Brain microvascular endothelial cell (primary cell): Measurements from ENCODE around the gene ABHD12.

Experiments
- DNase-seq: peaks from one replicate; pipeline ENCODE4 v3.0.0-alpha.2; 2020
- H3K27ac ChIP-seq: fragments of 250-450 bp; sonication (Bioruptor Pico); 2 replicates; pipeline ENCODE4 v1.5.1; 2020; ENCODE audit warnings: mild to moderate bottlenecking, moderate library complexity
- H3K27me3 ChIP-seq: fragments of 250-450 bp; sonication (Bioruptor Pico); replicated peaks from 2 replicates; pipeline ENCODE4 v1.5.1; 2020; ENCODE audit warnings: mild to moderate bottlenecking
- H3K36me3 ChIP-seq: fragments of 250-450 bp; sonication (Bioruptor Pico); replicated peaks from 2 replicates; pipeline ENCODE4 v1.5.1; 2020; ENCODE audit warnings: mild to moderate bottlenecking
- H3K4me3 ChIP-seq: 2 replicates; pipeline ENCODE4 v1.5.1; 2011; ENCODE audit warnings: low read depth, mild to moderate bottlenecking, control low read depth, low read length, moderate library complexity
- CTCF ChIP-seq: IDR thresholded peaks from 2 replicates; pipeline ENCODE4 v1.5.1; 2011; ENCODE audit warnings: low read depth, mild to moderate bottlenecking, moderate library complexity, low read length, control low read depth, inconsistent platforms; ENCODE audit errors: missing control alignments
- in situ Hi-C: cut with HindIII; loops from 2 replicates; pipeline ENCODE4 v1.10.0; 2017; ENCODE audit warnings: low sequenced_read_pairs, low pct_ligation_motif_present

The ABHD12 gene

GRCh38 chr20:25380945-25381614, 9.6 kb downstream of the ABHD12 start:
- no peak for TF ChIP-seq CTCF
- no peaks in the 10 kb centered on the region for H3K36me3 ChIP-seq
- DNase-seq = no peak
- H3K4me3 ChIP-seq = no peak overlapping the region
- H3K27me3 ChIP-seq = no peaks in the 10 kb centered on the region
- in situ Hi-C loops = no loop called here
- no peak overlapping the region for H3K27ac ChIP-seq

- no peaks in the 10 kb centered on the region for H3K27me3 ChIP-seq
- no peaks in the 10 kb centered on the region for H3K36me3 ChIP-seq
- no peak for TF ChIP-seq CTCF
- in situ Hi-C loops = no loop called here
- no peak overlapping the region for H3K4me3 ChIP-seq
- H3K27ac ChIP-seq = no peak overlapping the region
- DNase-seq = no peak
Observed at GRCh38 chr20:25378884-25379733, 11.5 kb downstream of the ABHD12 start.

GRCh38 chr20:25378189-25378883, 12.3 kb downstream of the ABHD12 start:
- DNase-seq = no peak
- Histone ChIP-seq H3K4me3 (no peak overlapping the region), H3K36me3 (no peaks in the 10 kb centered on the region), H3K27ac (no peak overlapping the region), H3K27me3 (no peaks in the 10 kb centered on the region)
- in situ Hi-C loops = no loop called here
- no peak for TF ChIP-seq CTCF

- DNase-seq = no peak
- no peaks in the 10 kb centered on the region for H3K27me3 ChIP-seq
- no peak overlapping the region for H3K4me3 ChIP-seq
- no peak for TF ChIP-seq CTCF
- in situ Hi-C loops = no loop called here
- H3K27ac ChIP-seq = no peak overlapping the region
- no peaks in the 10 kb centered on the region for H3K36me3 ChIP-seq
Observed at GRCh38 chr20:25376886-25377285, 13.7 kb downstream of the ABHD12 start.

- H3K4me3 ChIP-seq = no peak overlapping the region
- in situ Hi-C loops = no loop called here
- no peak for DNase-seq
- no peak overlapping the region for H3K27ac ChIP-seq
- H3K36me3 ChIP-seq = no peaks in the 10 kb centered on the region
- TF ChIP-seq CTCF = no peak
- no peaks in the 10 kb centered on the region for H3K27me3 ChIP-seq
Observed at GRCh38 chr20:25376236-25376635, 14.4 kb downstream of the ABHD12 start.
